ENCODE data around the gene SIK1. TPM values are rescaled to one million over a fixed set of nuclear protein-coding genes. Genes with fewer than 3 reads are reported as not detected.

SIK1 gene
- polyA plus RNA-seq, 3 donors: 1.1 to 5.4 (median 1.8) TPM

DNA sequence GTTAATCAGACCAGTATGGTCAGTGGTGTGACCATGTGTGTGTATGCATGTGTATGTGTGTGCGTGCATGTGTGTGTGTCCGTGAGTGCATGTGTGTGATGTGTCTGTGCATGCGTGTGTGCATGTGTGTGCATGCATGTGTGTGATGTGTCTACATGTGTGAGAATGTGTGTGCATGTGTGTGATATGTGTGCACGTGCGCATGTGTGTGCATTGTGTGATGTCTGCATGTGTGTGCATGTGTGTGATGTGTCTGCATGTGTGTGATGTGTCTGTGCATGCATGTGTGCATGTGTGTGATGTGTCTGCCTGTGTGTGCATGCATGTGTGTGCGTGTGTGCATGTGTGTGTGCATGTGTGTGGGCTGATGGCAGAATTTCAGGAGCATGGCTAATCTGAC is 58.2 kb downstream of the SIK1 start:
- no peak for DNase-seq

DNA sequence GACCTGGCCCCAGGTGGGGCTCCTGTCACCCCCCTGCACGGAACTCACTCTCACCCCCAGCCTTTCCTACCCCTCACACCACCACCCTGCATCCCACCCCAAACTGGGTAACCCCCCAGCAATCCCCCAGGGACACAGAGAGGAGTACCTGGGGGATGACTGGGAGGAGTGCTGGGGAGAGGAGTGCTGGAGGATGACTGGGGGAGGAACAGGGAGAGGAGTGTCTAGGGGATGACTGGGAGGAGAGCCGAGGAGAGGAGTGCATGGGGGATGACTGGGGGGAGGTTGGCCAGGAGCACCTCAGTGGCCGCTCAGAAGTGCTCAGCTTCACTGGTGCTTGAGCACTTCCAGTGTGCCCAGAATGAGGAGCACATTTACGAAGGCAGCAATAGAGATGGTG is 59.1 kb downstream of the SIK1 start:
- DNase-seq: no peak

DNA sequence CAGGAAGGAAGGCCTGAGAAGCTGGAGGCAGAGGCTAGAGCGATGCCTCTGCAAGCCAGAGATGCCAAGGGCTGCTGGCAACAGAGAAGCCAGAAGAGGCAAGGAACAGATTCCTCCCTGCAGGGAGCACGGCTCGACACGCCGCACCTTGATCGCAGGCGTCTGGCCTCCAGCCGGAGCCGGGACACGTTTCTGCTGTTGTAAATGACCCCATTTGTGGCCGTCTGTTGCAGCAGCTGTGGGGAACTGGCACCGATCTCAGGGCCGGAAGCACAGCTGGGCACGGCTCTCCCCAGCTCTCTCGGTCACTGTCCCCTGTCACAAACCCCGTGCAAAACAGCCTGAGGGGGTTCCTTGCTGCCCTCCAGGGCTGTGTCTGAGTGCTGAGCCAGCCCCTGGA is 59.6 kb downstream of the SIK1 start:
- no peak for DNase-seq

DNA sequence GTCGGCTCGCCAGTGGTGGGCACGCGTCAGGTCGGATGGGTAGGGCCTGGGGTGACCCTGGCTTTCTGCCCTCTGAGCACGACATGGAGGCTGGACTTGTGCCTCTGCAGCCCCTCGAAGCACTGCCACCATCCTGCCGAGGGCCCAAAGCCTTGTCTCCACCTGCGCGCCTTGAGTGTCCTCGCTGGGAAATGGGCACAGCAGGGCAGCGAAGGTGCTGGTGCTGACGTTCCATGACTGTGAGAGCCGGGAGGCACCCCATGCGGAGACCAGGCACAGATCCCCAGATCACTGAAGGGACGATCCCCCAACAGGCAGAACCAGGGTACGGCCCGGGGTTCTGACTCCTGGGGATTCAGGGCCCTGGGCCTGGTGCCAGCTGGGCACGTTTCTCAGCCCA is 60.3 kb downstream of the SIK1 start:
- DNase-seq: no peak

DNA sequence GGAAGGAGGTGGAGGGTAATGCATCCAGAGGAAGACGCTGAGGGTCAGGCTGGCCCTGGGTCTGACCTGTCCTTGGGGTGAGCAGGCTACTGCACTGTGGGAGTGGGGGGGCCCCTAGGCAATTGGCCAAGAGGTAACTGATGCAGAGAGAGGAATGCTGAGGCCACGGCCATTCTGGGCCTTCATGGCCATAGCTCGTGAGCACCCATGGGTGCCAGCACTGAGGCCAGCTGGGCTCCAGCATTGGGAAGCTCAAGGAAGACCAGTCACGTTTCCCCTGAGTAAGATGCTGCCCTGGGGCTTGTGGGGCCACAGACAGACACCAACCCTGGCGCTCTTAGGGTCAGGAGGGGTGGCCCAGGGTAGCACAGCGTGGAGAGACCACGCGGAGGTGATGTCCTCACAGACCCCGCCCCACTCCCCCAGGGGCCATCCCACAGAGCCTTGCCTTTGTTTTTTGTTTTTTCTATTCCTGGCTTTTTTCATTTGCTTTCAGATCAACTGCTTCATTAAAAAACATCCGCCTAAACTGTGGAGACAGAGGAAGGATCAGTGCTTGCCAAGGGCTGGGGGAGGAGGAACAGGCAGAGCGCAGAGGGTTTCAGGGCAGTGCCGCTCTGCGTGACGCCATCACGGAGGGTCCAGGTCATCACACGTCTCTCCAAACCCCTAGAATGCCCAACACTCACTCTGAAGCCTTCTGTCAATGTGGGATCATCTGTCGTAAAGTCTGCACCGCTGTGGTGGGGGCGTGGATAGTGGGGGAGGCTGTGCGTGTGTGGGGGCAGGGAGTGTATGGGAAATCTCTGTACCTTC is 61.1 kb downstream of the SIK1 start:
- DNase-seq: no peak

DNA sequence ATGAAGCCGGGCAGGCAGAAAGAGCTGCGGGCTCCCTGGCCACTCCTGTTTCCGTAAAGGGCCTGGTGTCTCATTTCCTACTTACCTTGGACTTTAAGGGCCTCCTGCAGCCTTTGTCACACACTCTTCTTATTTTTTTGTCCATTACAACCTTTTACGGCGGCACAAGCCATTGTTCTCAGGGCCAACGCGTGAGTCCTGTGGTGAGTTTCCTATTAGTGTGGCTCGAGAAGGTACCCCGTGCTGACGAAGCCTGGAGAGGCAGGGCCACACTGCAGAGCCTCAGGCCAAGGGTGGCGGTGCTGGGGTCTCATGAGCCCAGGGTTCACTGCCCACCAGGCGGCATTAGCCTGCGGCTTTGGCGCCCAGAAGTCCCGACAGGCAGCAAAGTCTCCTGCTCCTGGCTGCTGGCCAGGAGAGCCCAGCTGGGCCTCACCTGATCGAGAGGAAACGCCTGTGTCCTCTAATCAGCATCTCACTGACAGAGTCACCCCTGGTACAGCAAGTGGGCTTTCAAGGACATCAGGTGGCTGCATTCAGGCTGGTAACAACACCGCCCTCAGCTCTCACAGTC is 62.0 kb downstream of the SIK1 start:
- no peak for DNase-seq

Other genes starting within 250 kb of the SIK1 start
- 1 to 10 TPM; 1.7 to 2.6 (median 2.2) TPM for gene HSF2BP, start 232.4 kb upstream of the SIK1 start, polyA plus RNA-seq (ENCODE audit: insufficient read length in 3 of 3)
- gene RRP1B, start 232.4 kb upstream of the SIK1 start, polyA plus RNA-seq (ENCODE audit: insufficient read length in 3 of 3): 10 to 100 TPM; 29.8 to 33.1 (median 32.0) TPM

Data from renal pelvis (tissue), 4 donors.